Subcutaneous adipose tissue (tissue), 4 donors: ENCODE results near the gene SIVA1. TPM values are rescaled to one million over a fixed set of nuclear protein-coding genes. Genes with fewer than 3 reads are reported as not detected.

Source experiments
- CTCF ChIP-seq: fragments of 450-650 bp; IDR thresholded peaks from one replicate; pipeline ENCODE4 v1.5.1; 2016; ENCODE audit warnings: low read depth, mild to moderate bottlenecking, control low read depth, antibody characterized with exemption, moderate library complexity
- total RNA-seq, 4 donors: library from RNA; depleted of rRNA; stranded (reverse); fragments of >200 nt; gene quantifications; one replicate each; pipeline ENCODE4 v1.1.0, GENCODE V29; 2016

The SIVA1 gene
- total RNA-seq, 4 donors from 2014 or later = 65.4 to 232 (median 169) TPM

- no peak for TF ChIP-seq CTCF
These were observed 4.3 kb downstream of the SIVA1 start for GRCh38 chr14:104757238-104757585.

GRCh38 chr14:104757681-104758392, 4.9 kb downstream of the SIVA1 start:
- TF ChIP-seq CTCF = no peak

GRCh38 chr14:104758981-104759969, 6.3 kb downstream of the SIVA1 start:
- TF ChIP-seq CTCF = no peak

GRCh38 chr14:104765517-104765916, 12.6 kb downstream of the SIVA1 start:
- no peak for TF ChIP-seq CTCF

- no peak for TF ChIP-seq CTCF
These were observed 13.4 kb downstream of the SIVA1 start for GRCh38 chr14:104766256-104766862.

GRCh38 chr14:104766863-104767633, 14.1 kb downstream of the SIVA1 start:
- no peak for TF ChIP-seq CTCF
